ENCODE data around the gene RAPGEF2. TPM values are rescaled to one million over a fixed set of nuclear protein-coding genes. Genes with fewer than 3 reads are reported as not detected.
"Not testable (repeated sequence)": the region's sequence is repeated elsewhere in the genome, so short reads cannot be mapped to it uniquely, and the experiment has no call there.

The RAPGEF2 gene
- total and polyA plus RNA-seq, 2 donors from 2014 or later: 6.9 to 50.6 TPM

- Histone ChIP-seq H3K36me3 (ENCODE audit: control insufficient read depth in 2 of 3, insufficient read depth in 3 of 3, low read length in 3 of 3) (no peaks in the 10 kb centered on the region), H3K4me1 (ENCODE audit: control insufficient read depth in 2 of 3, insufficient read depth in 2 of 3, low read depth in 1 of 3, low read length in 3 of 3) (no peaks in the 10 kb centered on the region), H3K4me3 (ENCODE audit: low read length in 3 of 3) (no peak overlapping the region), H3K9me3 (ENCODE audit: control insufficient read depth in 2 of 3, insufficient read depth in 1 of 3, low read length in 3 of 3) (no peaks in the 10 kb centered on the region), H3K27ac (ENCODE audit: low read depth in 2 of 2, low read length in 2 of 2) (no peak overlapping the region), H3K27me3 (ENCODE audit: control insufficient read depth, insufficient read depth, low read length) (no peaks in the 10 kb centered on the region), H3K9ac (ENCODE audit: low read length in 3 of 3) (no peak overlapping the region)
- TF ChIP-seq CTCF (IDR thresholded peaks at IDR 0.05; ENCODE audit: borderline replicate concordance, extremely low read depth, insufficient read depth): no peak
- DNase-seq: no peak
- no peak for FAIRE-seq
- intact Hi-C loops (cut with DNase I): no loop called here
Measured at GRCh38 chr4:159086606-159087005, 16.3 kb upstream of the RAPGEF2 start.

GRCh38 chr4:159090255-159090654 lies 12.6 kb upstream of the RAPGEF2 start:
- Histone ChIP-seq H3K9ac (ENCODE audit: low read length in 3 of 3) (no peak overlapping the region), H3K36me3 (ENCODE audit: control insufficient read depth in 2 of 3, insufficient read depth in 3 of 3, low read length in 3 of 3) (no peaks in the 10 kb centered on the region), H3K9me3 (ENCODE audit: control insufficient read depth in 2 of 3, insufficient read depth in 1 of 3, low read length in 3 of 3) (no peaks in the 10 kb centered on the region), H3K4me1 (ENCODE audit: control insufficient read depth in 2 of 3, insufficient read depth in 2 of 3, low read depth in 1 of 3, low read length in 3 of 3) (no peaks in the 10 kb centered on the region), H3K4me3 (ENCODE audit: low read length in 3 of 3) (no peak overlapping the region), H3K27me3 (ENCODE audit: control insufficient read depth, insufficient read depth, low read length) (no peaks in the 10 kb centered on the region), H3K27ac (ENCODE audit: low read depth in 2 of 2, low read length in 2 of 2) (no peak overlapping the region)
- DNase-seq (no peak), FAIRE-seq (no peak)
- intact Hi-C loops (cut with DNase I): no loop called here
- TF ChIP-seq CTCF (IDR thresholded peaks at IDR 0.05; ENCODE audit: borderline replicate concordance, extremely low read depth, insufficient read depth): no peak

GRCh38 chr4:159094156-159094555 lies 8.7 kb upstream of the RAPGEF2 start:
- FAIRE-seq; H3K36me3 ChIP-seq (ENCODE audit: control insufficient read depth in 2 of 3, insufficient read depth in 3 of 3, low read length in 3 of 3); H3K27me3 ChIP-seq (ENCODE audit: control insufficient read depth, insufficient read depth, low read length); DNase-seq; H3K4me1 ChIP-seq (ENCODE audit: control insufficient read depth in 2 of 3, insufficient read depth in 2 of 3, low read depth in 1 of 3, low read length in 3 of 3); intact Hi-C loops (cut with DNase I); H3K27ac ChIP-seq (ENCODE audit: low read depth in 2 of 2, low read length in 2 of 2); H3K9me3 ChIP-seq (ENCODE audit: control insufficient read depth in 2 of 3, insufficient read depth in 1 of 3, low read length in 3 of 3); H3K4me3 ChIP-seq (ENCODE audit: low read length in 3 of 3); H3K9ac ChIP-seq (ENCODE audit: low read length in 3 of 3): not testable (repeated sequence)

- Histone ChIP-seq H3K9ac (ENCODE audit: low read length in 3 of 3) (no peak overlapping the region), H3K36me3 (ENCODE audit: control insufficient read depth in 2 of 3, insufficient read depth in 3 of 3, low read length in 3 of 3) (no peaks in the 10 kb centered on the region), H3K4me1 (ENCODE audit: control insufficient read depth in 2 of 3, insufficient read depth in 2 of 3, low read depth in 1 of 3, low read length in 3 of 3) (no peaks in the 10 kb centered on the region), H3K4me3 (ENCODE audit: low read length in 3 of 3) (no peak overlapping the region), H3K9me3 (ENCODE audit: control insufficient read depth in 2 of 3, insufficient read depth in 1 of 3, low read length in 3 of 3) (no peaks in the 10 kb centered on the region), H3K27ac (ENCODE audit: low read depth in 2 of 2, low read length in 2 of 2) (no peak overlapping the region), H3K27me3 (ENCODE audit: control insufficient read depth, insufficient read depth, low read length) (no peaks in the 10 kb centered on the region)
- intact Hi-C loops (cut with DNase I): no loop called here
- DNase-seq (no peak), FAIRE-seq (no peak)
- TF ChIP-seq CTCF (IDR thresholded peaks at IDR 0.05; ENCODE audit: borderline replicate concordance, extremely low read depth, insufficient read depth): no peak
Measured at GRCh38 chr4:159096434-159096833, 6.4 kb upstream of the RAPGEF2 start.

All from kidney (tissue), 14 donors.